Adipose tissue (tissue), 3 donors: ENCODE data around the gene GLMN. TPM values are rescaled to one million over a fixed set of nuclear protein-coding genes. Genes with fewer than 3 reads are reported as not detected.

Experiments used
- H3K27ac ChIP-seq: one replicate; pipeline ENCODE4 v1.5.1; 2013; ENCODE audit warnings: low read depth, low read length
- WGBS, 3 donors: extraction: QIAGEN DNeasy Blood & Tissue Kit; methylation state at CpG; one replicate each; pipeline ENCODE4 v1.1.7; 2013; 5-methylcytosine and 5-hydroxymethylcytosine counted together
- polyA plus RNA-seq, 3 donors: library from polyadenylated mRNA; stranded (reverse); fragments of 200-250 nt; gene quantifications; one replicate each; pipeline ENCODE4 v1.2.3, GENCODE V29; 2013
- donor health status: healthy with polysubstance abuse.
- donor health status: Bipolar disorder and iron deficiency.
- donor health status: healthy.

The GLMN gene
- polyA plus RNA-seq, 3 donors = 1.6 to 5.7 (median 3.8) TPM

- WGBS, 3 donors = 94 to 96% (median 95%) methylated on average over 27 of the region's 27 CpGs
- no peak within 1 kb of the TSS for H3K27ac ChIP-seq
Measured at GRCh38 chr1:92217721-92218120, 81.1 kb downstream of the GLMN start, which contains the start of gene C1orf146. Gene C1orf146 (plus strand): TSS chr1:92217915. CDS start chr1:92231421, 13,506 bp downstream.

GRCh38 chr1:92211166-92211565 is 87.6 kb downstream of the GLMN start:
- no peak overlapping the region for H3K27ac ChIP-seq
- WGBS, 3 donors = 88 to 95% (median 91%) methylated on average over 2 of the region's 2 CpGs

DNA sequence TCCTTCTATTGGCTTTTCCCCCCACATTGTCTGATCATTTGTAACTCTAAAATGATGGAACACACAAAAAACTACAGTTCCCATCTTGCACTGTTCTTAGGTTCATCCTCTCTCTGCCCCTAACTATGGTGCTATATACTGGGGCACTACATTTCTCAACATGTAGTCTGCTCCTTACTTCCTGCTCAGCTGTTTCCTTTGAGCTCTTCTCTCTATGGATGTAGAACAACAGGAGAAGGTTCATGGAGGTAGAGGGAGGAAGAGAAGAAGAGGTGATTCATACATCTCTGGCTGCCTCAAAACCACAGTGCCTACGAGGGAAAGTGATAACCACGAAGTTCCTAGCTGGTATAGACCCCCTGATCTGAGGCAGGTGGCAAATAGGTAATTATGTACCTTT is 88.1 kb downstream of the GLMN start:
- WGBS, 3 donors = 42 to 55% (median 50%) methylated on average over 2 of the region's 2 CpGs
- H3K27ac ChIP-seq = no peak overlapping the region

DNA sequence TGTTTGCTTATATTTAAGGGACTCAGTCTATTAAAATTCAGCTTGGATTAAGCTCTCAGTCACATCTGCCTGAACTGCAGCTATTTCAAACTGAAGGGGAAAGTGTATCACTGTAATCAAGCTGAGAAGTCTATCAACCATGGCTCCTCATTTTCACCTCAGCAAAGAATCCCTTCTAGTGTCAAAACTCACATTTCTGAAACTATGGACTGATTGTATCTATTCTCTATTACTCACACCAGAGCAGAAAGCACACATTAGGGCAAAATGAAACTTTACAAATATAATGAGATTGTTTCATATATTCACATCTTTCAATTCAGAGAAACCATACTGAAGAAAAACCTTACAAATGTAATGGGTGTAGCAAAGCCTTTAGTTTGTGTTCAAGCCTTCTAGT is 95.7 kb downstream of the GLMN start:
- no peak overlapping the region for H3K27ac ChIP-seq

DNA sequence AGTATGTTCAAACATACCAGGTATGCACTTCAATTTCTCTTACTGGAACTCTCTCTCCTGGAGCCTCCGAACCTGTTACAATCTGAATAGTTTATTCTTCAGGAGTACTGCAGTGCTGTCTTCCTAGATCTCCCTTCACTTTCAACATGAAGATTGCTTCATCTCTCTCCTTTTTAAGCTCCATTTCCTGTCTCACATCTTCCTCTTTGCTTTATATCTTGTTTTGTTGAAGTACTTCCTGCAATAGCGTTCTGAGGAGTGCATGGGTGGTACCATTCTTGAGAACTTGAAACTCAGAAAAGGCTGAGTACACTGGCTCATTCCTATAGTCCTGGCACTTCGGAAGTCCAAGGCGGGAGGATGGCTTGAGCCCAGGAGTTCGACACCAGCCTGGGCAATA is 96.8 kb downstream of the GLMN start:
- H3K27ac ChIP-seq = no peak overlapping the region
- WGBS, 3 donors = 73 to 82% (median 77%) methylated on average over 5 of the region's 5 CpGs

Other genes with a start within 250 kb of the GLMN start
- gene SETSIP, start 223.6 kb downstream of the GLMN start, polyA plus RNA-seq = not detected
- 1 to 10 TPM in 2 of 3 donors, under 1 TPM in 1; 0.82 to 5.1 (median 1.3) TPM for gene BTBD8, start 218.6 kb downstream of the GLMN start, polyA plus RNA-seq
- gene C1orf146, start 81.1 kb downstream of the GLMN start, polyA plus RNA-seq = not detected
- 1 to 10 TPM; 5.3 to 9.8 (median 6.0) TPM for gene RPAP2, start 72 bp upstream of the GLMN start, polyA plus RNA-seq
- 1 to 10 TPM in 1 of 3 donors, under 1 TPM in 2; 0.22 to 4.9 (median 0.55) TPM for gene GFI1, start 187.9 kb upstream of the GLMN start, polyA plus RNA-seq